Panc1 (cell line): ENCODE measurements around the gene OTULIN. TPM values are rescaled to one million over a fixed set of nuclear protein-coding genes. Genes with fewer than 3 reads are reported as not detected.

Source experiments
- ATAC-seq: fragments of 200-7000 bp; cut with Tn5 transposase; 2 replicates; pipeline ENCODE4 v1.9.1; 2020; ENCODE audit warnings: mild to moderate bottlenecking, moderate library complexity
- BruUV-seq: library from RNA; stranded (reverse); fragments of 400-500 nt; replicated peaks from 2 replicates; lab custom pipeline; 2021; lab: Mats Ljungman, UMichigan
- CTCF ChIA-PET: fragments of 300-600 bp; sonication (Branson Sonifier 250); formaldehyde crosslinking; loops from one replicate; lab custom pipeline; 2022; ENCODE audit warnings: antibody characterized with exemption; lab: Charles Lee
- POLR2A ChIA-PET: fragments of 300-600 bp; sonication (Branson Sonifier 250); formaldehyde crosslinking; loops from one replicate; lab custom pipeline; 2022; ENCODE audit warnings: antibody characterized with exemption; lab: Charles Lee
- DNase-seq: peaks from one replicate; pipeline ENCODE4 v3.0.0-alpha.2; 2010; ENCODE audit warnings: low read depth, low spot score
- H3K27ac ChIP-seq: 2 replicates; pipeline ENCODE4 v1.5.1; 2011; ENCODE audit warnings: mild to moderate bottlenecking, low read length, inconsistent platforms
- H3K27me3 ChIP-seq: fragments of 200-500 bp; sonication (Bioruptor generic); 2 replicates; pipeline ENCODE4 v1.6.0; 2014; ENCODE audit warnings: low read length, inconsistent platforms; ENCODE audit not compliant: control insufficient read depth, insufficient read depth
- H3K36me3 ChIP-seq: fragments of 200-500 bp; sonication (Bioruptor generic); 2 replicates; pipeline ENCODE4 v1.5.1; 2014; ENCODE audit warnings: inconsistent platforms, mild to moderate bottlenecking, low read length, moderate library complexity; ENCODE audit not compliant: control insufficient read depth, insufficient read depth
- H3K4me1 ChIP-seq: 2 replicates; pipeline ENCODE4 v1.5.1; 2011; ENCODE audit warnings: inconsistent platforms, mild to moderate bottlenecking, low read length, moderate library complexity; ENCODE audit not compliant: control insufficient read depth, insufficient read depth
- H3K4me3 ChIP-seq, 2 experiments: 2 replicates each; pipeline ENCODE4 v1.5.1; 2011 to 2012; ENCODE audit warnings: low read depth in 2 of 2, low read length in 2 of 2, mild to moderate bottlenecking in 2 of 2, inconsistent platforms in 1 of 2, moderate library complexity in 1 of 2
- H3K9me3 ChIP-seq: fragments of 200-500 bp; sonication (Bioruptor generic); 2 replicates; pipeline ENCODE4 v1.5.1; 2014; ENCODE audit warnings: low read depth, mild to moderate bottlenecking, inconsistent platforms, low read length, moderate library complexity; ENCODE audit not compliant: control insufficient read depth, insufficient read depth
- CTCF ChIP-seq: fragments of 450-650 bp; IDR thresholded peaks from 2 replicates; pipeline ENCODE4 v1.5.1; 2017; ENCODE audit warnings: mild to moderate bottlenecking
- POLR2AphosphoS5 ChIP-seq: IDR thresholded peaks from 2 replicates; pipeline ENCODE4 v1.6.1; 2012; ENCODE audit warnings: mild to moderate bottlenecking, low read depth, low read length, moderate library complexity
- REST ChIP-seq, 2 experiments: IDR thresholded peaks; 2 replicates each; pipeline ENCODE4 v1.6.1; 2011 to 2012; ENCODE audit warnings: low read depth in 2 of 2, control low read depth in 1 of 2, low read length in 1 of 2, mild to moderate bottlenecking in 1 of 2, moderate library complexity in 1 of 2; ENCODE audit not compliant: insufficient read depth in 1 of 2
- SIN3A ChIP-seq: IDR thresholded peaks from 2 replicates; pipeline ENCODE4 v1.6.1; 2012; ENCODE audit warnings: low read depth, mild to moderate bottlenecking, low read length, moderate library complexity, borderline replicate concordance; ENCODE audit not compliant: insufficient read depth
- TCF7L2 ChIP-seq: IDR thresholded peaks from 2 replicates; pipeline ENCODE4 v1.6.1; 2011; ENCODE audit warnings: mild to moderate bottlenecking, low read depth, low read length, inconsistent platforms
- in situ Hi-C: cut with HindIII; loops from 2 replicates; pipeline ENCODE4 v1.10.0; 2016; ENCODE audit warnings: low sequenced_read_pairs, low pct_unique_long_range_greater_than_20kb
- intact Hi-C: fragments of 100-400 bp; cut with micrococcal nuclease; formaldehyde crosslinking; loops from one replicate; pipeline ENCODE4 v1.10.0; 2022; ENCODE audit not compliant: unreplicated experiment
- total RNA-seq: library from RNA; stranded (reverse); gene quantifications from one replicate; pipeline ENCODE4 v1.2.1, GENCODE V29; 2021; ENCODE audit not compliant: unreplicated experiment

Gene OTULIN
- total RNA-seq, 1 experiment from 2014 or later = 40.1 TPM

- Histone ChIP-seq H3K4me3 (no peak overlapping the region), H3K9me3 (peaks cover 6% of the 10 kb centered on the region; the same call in 1 of the 2 replicates), H3K36me3 (peaks cover 31% of the 10 kb centered on the region), H3K27me3 (no peaks in the 10 kb centered on the region), H3K27ac (no peak overlapping the region), H3K4me1 (no peaks in the 10 kb centered on the region; the same call in 1 of the 2 replicates)
- CTCF ChIA-PET = interaction anchor here (0.7 to 0.8 kb wide), 3 partner anchors 36 to 318 kb away, joined by 3 read pairs; no protein-coding TSS in a partner anchor
- POLR2A ChIA-PET = no interaction called here
- ATAC-seq (peak; percentile 84), DNase-seq (no peak)
- intact Hi-C loops = no loop called here
- TF ChIP-seq SIN3A (no peak), POLR2AphosphoS5 (no peak), TCF7L2 (no peak), REST (IDR thresholded peaks at IDR 0.05; ENCODE audit: insufficient read depth in 1 of 2, low read depth in 2 of 2, low read length in 1 of 2) (no peak), CTCF (peak; percentile 81)
- no TSS peak for BruUV-seq
- in situ Hi-C loops = no loop called here
These were observed 21.2 kb downstream of the OTULIN start for GRCh38 chr5:14685757-14686156.

GRCh38 chr5:14686517-14686916 is 22.0 kb downstream of the OTULIN start:
- H3K27me3 ChIP-seq = no peaks in the 10 kb centered on the region
- no TSS peak for BruUV-seq
- intact Hi-C loops = no loop called here
- ChIA-PET CTCF (no interaction called here), POLR2A (no interaction called here)
- H3K4me1 ChIP-seq = no peaks in the 10 kb centered on the region; the same call in 1 of the 2 replicates
- ATAC-seq (no peak), DNase-seq (no peak)
- H3K4me3 ChIP-seq = no peak overlapping the region
- H3K27ac ChIP-seq = no peak overlapping the region
- no peak for TF ChIP-seq REST (IDR thresholded peaks at IDR 0.05; ENCODE audit: insufficient read depth in 1 of 2, low read depth in 2 of 2, low read length in 1 of 2)
- no peak for TF ChIP-seq SIN3A
- no peak for TF ChIP-seq TCF7L2
- no peak for TF ChIP-seq CTCF
- TF ChIP-seq POLR2AphosphoS5 = no peak
- peaks cover 32% of the 10 kb centered on the region for H3K36me3 ChIP-seq
- in situ Hi-C loops = no loop called here
- peaks cover 6% of the 10 kb centered on the region; the same call in 1 of the 2 replicates for H3K9me3 ChIP-seq
